Osteocyte (in vitro differentiated cells): ENCODE results near the gene PLA2G4A. TPM values are rescaled to one million over a fixed set of nuclear protein-coding genes. Genes with fewer than 3 reads are reported as not detected.

ENCODE experiments used
- DNase-seq: peaks from one replicate; pipeline ENCODE4 v3.0.0; 2021; ENCODE audit warnings: mixed read lengths; ENCODE audit not compliant: unreplicated experiment; ENCODE audit errors: extremely low spot score
- H3K27ac Mint-ChIP-seq: one replicate; pipeline ENCODE4 v1.8.0; 2021; ENCODE audit warnings: mild to moderate bottlenecking, mixed read lengths; ENCODE audit not compliant: unreplicated experiment
- H3K27me3 Mint-ChIP-seq: one replicate; pipeline ENCODE4 v1.8.0; 2021; ENCODE audit warnings: mixed read lengths; ENCODE audit not compliant: unreplicated experiment
- H3K36me3 Mint-ChIP-seq: one replicate; pipeline ENCODE4 v1.8.0; 2021; ENCODE audit warnings: mixed read lengths; ENCODE audit not compliant: unreplicated experiment
- H3K4me1 Mint-ChIP-seq: one replicate; pipeline ENCODE4 v1.8.0; 2021; ENCODE audit warnings: mixed read lengths; ENCODE audit not compliant: unreplicated experiment
- H3K4me3 Mint-ChIP-seq: one replicate; pipeline ENCODE4 v1.8.0; 2021; ENCODE audit warnings: mild to moderate bottlenecking, moderate library complexity, mixed read lengths; ENCODE audit not compliant: unreplicated experiment
- H3K9me3 Mint-ChIP-seq: one replicate; pipeline ENCODE4 v1.8.0; 2021; ENCODE audit warnings: mixed read lengths; ENCODE audit not compliant: unreplicated experiment
- CTCF ChIP-seq: fragments of 200-600 bp; sonication (generic); IDR thresholded peaks from 2 replicates; pipeline ENCODE4 v1.5.0; 2021; ENCODE audit warnings: antibody characterized with exemption, mild to moderate bottlenecking, moderate library complexity
- total RNA-seq: library from RNA; stranded (reverse); gene quantifications from 2 replicates; pipeline ENCODE4 v1.2.1, GENCODE V29; 2021

The PLA2G4A gene
- total RNA-seq, 1 donor from 2014 or later: 2.4 TPM

GRCh38 chr1:186897008-186897407, 68.3 kb downstream of the PLA2G4A start:
- no peaks in the 10 kb centered on the region for H3K9me3 Mint-ChIP-seq
- TF ChIP-seq CTCF: no peak
- H3K4me3 Mint-ChIP-seq: no peak overlapping the region
- H3K27me3 Mint-ChIP-seq: no peaks in the 10 kb centered on the region
- peak overlapping the region; percentile 52 for H3K27ac Mint-ChIP-seq
- no peaks in the 10 kb centered on the region for H3K36me3 Mint-ChIP-seq
- peaks cover 22% of the 10 kb centered on the region for H3K4me1 Mint-ChIP-seq
- no peak for DNase-seq

GRCh38 chr1:186899577-186899976, 70.8 kb downstream of the PLA2G4A start:
- Mint-ChIP-seq H3K4me1 (peaks cover 13% of the 10 kb centered on the region), H3K9me3 (no peaks in the 10 kb centered on the region), H3K4me3 (no peak overlapping the region)

GRCh38 chr1:186899977-186900376, 71.2 kb downstream of the PLA2G4A start:
- no peaks in the 10 kb centered on the region for H3K36me3 Mint-ChIP-seq
- DNase-seq: no peak
- no peaks in the 10 kb centered on the region for H3K27me3 Mint-ChIP-seq
- no peak overlapping the region for H3K27ac Mint-ChIP-seq
- H3K4me3 Mint-ChIP-seq: no peak overlapping the region
- no peaks in the 10 kb centered on the region for H3K9me3 Mint-ChIP-seq
- no peak for TF ChIP-seq CTCF
- peaks cover 11% of the 10 kb centered on the region for H3K4me1 Mint-ChIP-seq

More at GRCh38 chr1:186899577-186899976, 70.8 kb downstream of the PLA2G4A start:
- no peaks in the 10 kb centered on the region for H3K27me3 Mint-ChIP-seq
- no peak for DNase-seq
- H3K27ac Mint-ChIP-seq: no peak overlapping the region
- no peaks in the 10 kb centered on the region for H3K36me3 Mint-ChIP-seq
- TF ChIP-seq CTCF: no peak

- Mint-ChIP-seq H3K9me3 (no peaks in the 10 kb centered on the region), H3K27me3 (no peaks in the 10 kb centered on the region), H3K4me1 (peaks cover 11% of the 10 kb centered on the region), H3K27ac (no peak overlapping the region), H3K36me3 (no peaks in the 10 kb centered on the region), H3K4me3 (no peak overlapping the region)
- TF ChIP-seq CTCF: no peak
- no peak for DNase-seq
Observed at GRCh38 chr1:186900539-186901237, 71.9 kb downstream of the PLA2G4A start.

GRCh38 chr1:186901631-186902030, 72.9 kb downstream of the PLA2G4A start:
- no peaks in the 10 kb centered on the region for H3K27me3 Mint-ChIP-seq

More at GRCh38 chr1:186901631-186902030, 72.9 kb downstream of the PLA2G4A start:
- Mint-ChIP-seq H3K36me3 (no peaks in the 10 kb centered on the region), H3K9me3 (no peaks in the 10 kb centered on the region), H3K4me1 (peaks cover 4% of the 10 kb centered on the region), H3K27ac (no peak overlapping the region), H3K4me3 (no peak overlapping the region)
- TF ChIP-seq CTCF: no peak
- DNase-seq: no peak
